ENCODE measurements around the gene WNT4. TPM values are rescaled to one million over a fixed set of nuclear protein-coding genes. Genes with fewer than 3 reads are reported as not detected.

Gene WNT4
- polyA plus RNA-seq, 3 donors = not detected

GRCh38 chr1:22128392-22128791 lies 14.5 kb downstream of the WNT4 start:
- no peaks in the 10 kb centered on the region for H3K9me3 ChIP-seq (replicated peaks in 1 of 2; ENCODE audit: control insufficient read depth in 1 of 2, insufficient read depth in 1 of 2, low read length in 2 of 2)
- Mint-ChIP-seq H3K27me3 (ENCODE audit: low read depth in 3 of 3) (peaks cover 0 to 5% (median 2%) of the 10 kb centered on the region in 3 donors), H3K36me3 (no peaks in the 10 kb centered on the region), H3K4me1 (peaks cover 12% of the 10 kb centered on the region), H3K9me3 (no peaks in the 10 kb centered on the region), H3K4me3 (peak overlapping the region in 1 of 2 donors; percentile 71), H3K27ac (peak overlapping the region in 1 of 7 donors; percentile 50)
- H3K4me2 ChIP-seq (replicated peaks; ENCODE audit: extremely low read depth, low read length, poor library complexity, severe bottlenecking) = no peak overlapping the region
- H3K27ac ChIP-seq (ENCODE audit: low read depth in 1 of 2, low read length in 2 of 2) = no peak overlapping the region
- H3K27me3 ChIP-seq (ENCODE audit: control insufficient read depth in 2 of 2, insufficient read depth in 2 of 2, low read length in 2 of 2) = peaks cover 0 to under 1% of the 10 kb centered on the region in 2 donors
- no peak for TF ChIP-seq CTCF (IDR thresholded peaks at IDR 0.05)
- peaks cover 0 to 2% of the 10 kb centered on the region in 2 donors for H3K4me1 ChIP-seq (ENCODE audit: control insufficient read depth in 1 of 2, insufficient read depth in 2 of 2, low read length in 2 of 2)
- WGBS (ENCODE audit: insufficient coverage) = 45% methylated on average over 8 of the region's 12 CpGs
- H4K20me1 ChIP-seq (ENCODE audit: insufficient read depth, low read length) = peaks cover 15% of the 10 kb centered on the region
- DNase-seq = no peak
- H3K36me3 ChIP-seq (replicated peaks in 1 of 2; ENCODE audit: control insufficient read depth in 1 of 2, insufficient read depth in 2 of 2, low read length in 2 of 2) = no peaks in the 10 kb centered on the region
- no peak overlapping the region for H3K9ac ChIP-seq (ENCODE audit: insufficient read depth, low read length, poor library complexity, severe bottlenecking)
- H3K79me2 ChIP-seq (ENCODE audit: insufficient read depth, low read length) = no peaks in the 10 kb centered on the region
- intact Hi-C loops (cut with micrococcal nuclease) = loop anchor here in 1 of 2 donors (10.0 kb wide), 1 partner anchor 516 kb away; the partner anchor contains the start of gene C1QC
- no peak overlapping the region for H2AFZ ChIP-seq (ENCODE audit: insufficient read depth, low read depth, low read length, poor library complexity, severe bottlenecking)
- no peak overlapping the region for H3K4me3 ChIP-seq (replicated peaks in 1 of 3; ENCODE audit: low read depth in 2 of 3, low read length in 3 of 3)

GRCh38 chr1:22127731-22128130 lies 15.2 kb downstream of the WNT4 start:
- no peaks in the 10 kb centered on the region for H3K79me2 ChIP-seq (ENCODE audit: insufficient read depth, low read length)
- H3K9me3 ChIP-seq (replicated peaks in 1 of 2; ENCODE audit: control insufficient read depth in 1 of 2, insufficient read depth in 1 of 2, low read length in 2 of 2) = no peaks in the 10 kb centered on the region
- TF ChIP-seq CTCF (IDR thresholded peaks at IDR 0.05) = no peak
- Mint-ChIP-seq H3K27me3 (ENCODE audit: low read depth in 3 of 3) (peaks cover 0 to 1% (median 0%) of the 10 kb centered on the region in 3 donors), H3K4me1 (peaks cover 12% of the 10 kb centered on the region), H3K27ac (peak overlapping the region in 1 of 7 donors; percentile 59), H3K4me3 (no peak overlapping the region), H3K36me3 (no peaks in the 10 kb centered on the region), H3K9me3 (no peaks in the 10 kb centered on the region)
- no peak overlapping the region for H3K4me3 ChIP-seq (replicated peaks in 1 of 3; ENCODE audit: low read depth in 2 of 3, low read length in 3 of 3)
- intact Hi-C loops (cut with micrococcal nuclease) = loop anchor here in 1 of 2 donors (10.0 kb wide), 1 partner anchor 517 kb away; the partner anchor contains the start of gene C1QC
- peaks cover 21% of the 10 kb centered on the region for H4K20me1 ChIP-seq (ENCODE audit: insufficient read depth, low read length)
- no peak overlapping the region for H2AFZ ChIP-seq (ENCODE audit: insufficient read depth, low read depth, low read length, poor library complexity, severe bottlenecking)
- H3K27ac ChIP-seq (ENCODE audit: low read depth in 1 of 2, low read length in 2 of 2) = no peak overlapping the region
- H3K4me2 ChIP-seq (replicated peaks; ENCODE audit: extremely low read depth, low read length, poor library complexity, severe bottlenecking) = no peak overlapping the region
- no peak for DNase-seq
- WGBS (ENCODE audit: insufficient coverage) = 90% methylated on average over 1 of the region's 3 CpGs
- H3K27me3 ChIP-seq (ENCODE audit: control insufficient read depth in 2 of 2, insufficient read depth in 2 of 2, low read length in 2 of 2) = no peaks in the 10 kb centered on the region
- H3K9ac ChIP-seq (ENCODE audit: insufficient read depth, low read length, poor library complexity, severe bottlenecking) = no peak overlapping the region
- H3K36me3 ChIP-seq (replicated peaks in 1 of 2; ENCODE audit: control insufficient read depth in 1 of 2, insufficient read depth in 2 of 2, low read length in 2 of 2) = no peaks in the 10 kb centered on the region
- H3K4me1 ChIP-seq (ENCODE audit: control insufficient read depth in 1 of 2, insufficient read depth in 2 of 2, low read length in 2 of 2) = peaks cover 0 to 2% of the 10 kb centered on the region in 2 donors
